Measurements from ENCODE around the gene TEX22. TPM values are rescaled to one million over a fixed set of nuclear protein-coding genes. Genes with fewer than 3 reads are reported as not detected.

TEX22 gene
- total RNA-seq, 1 donor: 1.1 TPM

DNA sequence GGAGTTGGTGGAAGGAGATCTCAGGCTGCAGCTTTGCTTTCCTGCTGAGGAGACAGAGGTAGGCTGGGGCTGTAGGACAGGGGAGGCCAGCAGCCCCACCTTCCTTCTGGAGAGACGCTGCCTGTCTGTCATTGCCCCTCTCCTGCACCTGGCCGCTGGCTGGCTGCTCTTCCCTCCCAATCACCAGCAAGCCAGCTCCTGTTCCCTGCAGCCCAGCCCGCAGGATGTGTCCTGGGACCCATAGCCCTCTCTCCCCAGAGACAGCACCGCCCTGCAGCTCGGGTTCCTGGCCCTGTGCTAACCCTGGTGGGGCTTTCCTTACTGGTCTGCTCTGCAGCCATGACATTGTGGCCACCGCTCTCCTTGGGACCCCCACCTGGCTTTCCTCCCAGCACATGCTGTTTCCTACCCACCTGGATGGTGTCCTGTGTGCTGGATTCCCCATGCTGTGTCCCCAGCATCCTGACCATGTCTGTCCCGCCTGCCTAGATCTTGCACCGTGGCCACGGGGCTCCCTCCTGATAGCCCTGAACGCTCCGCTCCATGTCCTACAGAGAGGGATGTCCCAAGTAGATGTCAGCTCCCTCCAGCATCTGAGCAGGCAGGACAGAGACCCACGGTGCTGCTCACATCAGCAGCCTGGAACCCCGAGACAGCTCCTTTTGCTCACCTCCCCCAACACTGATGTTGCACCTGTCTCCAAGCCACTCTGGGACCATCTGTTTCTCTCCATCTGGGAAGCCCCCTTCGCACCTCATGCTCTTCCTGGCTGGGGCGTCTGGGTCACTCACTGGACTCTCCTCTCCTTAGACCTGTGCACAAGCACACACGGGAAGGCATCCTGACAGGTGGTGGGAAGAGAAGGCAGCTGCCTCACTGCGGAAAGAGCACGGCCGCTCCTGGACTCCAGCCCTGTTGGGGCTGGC, 20.2 kb downstream of the TEX22 start:
- no peak for DNase-seq (ENCODE audit: low read depth in 2 of 3, low spot score in 2 of 3)

DNA sequence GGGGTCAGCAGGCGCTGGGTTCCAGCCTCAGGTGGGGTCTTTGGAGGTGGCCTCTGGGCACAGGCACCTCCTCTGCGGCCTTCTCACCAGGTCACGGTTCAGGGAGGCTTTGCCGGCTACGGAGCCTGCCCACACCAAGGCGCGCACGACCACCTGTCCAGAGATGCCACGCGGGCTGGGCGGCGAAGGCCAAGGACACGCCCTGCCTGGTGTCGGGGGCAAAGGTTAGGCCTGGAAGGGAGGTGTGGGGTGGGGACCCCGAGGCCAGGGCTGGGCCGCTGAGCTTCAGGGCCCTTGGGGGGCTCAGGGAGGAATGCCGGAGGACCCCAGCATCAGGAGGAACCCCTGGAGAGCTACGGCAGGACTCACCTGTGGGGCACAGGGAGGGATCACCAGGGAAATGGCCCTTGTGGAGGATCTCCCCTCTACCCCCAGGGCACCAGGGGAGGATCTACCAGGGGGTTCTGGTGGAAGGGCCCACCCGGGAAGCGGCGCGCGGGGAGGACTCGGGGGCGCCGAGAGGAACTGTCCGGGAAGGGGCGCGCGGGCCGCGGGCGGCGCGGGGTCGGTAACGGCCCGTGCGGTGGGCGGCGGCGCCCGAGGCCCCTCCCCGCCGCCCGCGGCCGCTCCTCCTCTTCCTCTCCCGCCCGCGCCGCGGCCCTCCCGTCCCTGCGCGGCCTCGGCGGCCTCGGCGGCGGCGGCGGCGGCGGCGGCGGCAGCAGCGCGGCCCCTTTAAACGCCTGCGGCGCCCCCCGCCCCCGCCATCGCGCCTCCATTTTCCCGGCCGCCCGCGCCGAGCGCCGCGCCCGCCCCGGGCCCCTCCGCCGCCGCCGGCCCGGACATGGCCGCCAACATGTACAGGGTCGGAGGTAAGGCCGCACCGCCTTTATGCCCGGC, 21.1 kb downstream of the TEX22 start, which contains the start of gene MTA1:
Gene MTA1 (plus strand): TSS at position 633 of the 897 bp plus-strand sequence. CDS start 209 bp downstream, at position 842.
- DNase-seq (ENCODE audit: low read depth in 2 of 3, low spot score in 2 of 3): peak in 2 of 3 donors; percentile 46 to 50

DNA sequence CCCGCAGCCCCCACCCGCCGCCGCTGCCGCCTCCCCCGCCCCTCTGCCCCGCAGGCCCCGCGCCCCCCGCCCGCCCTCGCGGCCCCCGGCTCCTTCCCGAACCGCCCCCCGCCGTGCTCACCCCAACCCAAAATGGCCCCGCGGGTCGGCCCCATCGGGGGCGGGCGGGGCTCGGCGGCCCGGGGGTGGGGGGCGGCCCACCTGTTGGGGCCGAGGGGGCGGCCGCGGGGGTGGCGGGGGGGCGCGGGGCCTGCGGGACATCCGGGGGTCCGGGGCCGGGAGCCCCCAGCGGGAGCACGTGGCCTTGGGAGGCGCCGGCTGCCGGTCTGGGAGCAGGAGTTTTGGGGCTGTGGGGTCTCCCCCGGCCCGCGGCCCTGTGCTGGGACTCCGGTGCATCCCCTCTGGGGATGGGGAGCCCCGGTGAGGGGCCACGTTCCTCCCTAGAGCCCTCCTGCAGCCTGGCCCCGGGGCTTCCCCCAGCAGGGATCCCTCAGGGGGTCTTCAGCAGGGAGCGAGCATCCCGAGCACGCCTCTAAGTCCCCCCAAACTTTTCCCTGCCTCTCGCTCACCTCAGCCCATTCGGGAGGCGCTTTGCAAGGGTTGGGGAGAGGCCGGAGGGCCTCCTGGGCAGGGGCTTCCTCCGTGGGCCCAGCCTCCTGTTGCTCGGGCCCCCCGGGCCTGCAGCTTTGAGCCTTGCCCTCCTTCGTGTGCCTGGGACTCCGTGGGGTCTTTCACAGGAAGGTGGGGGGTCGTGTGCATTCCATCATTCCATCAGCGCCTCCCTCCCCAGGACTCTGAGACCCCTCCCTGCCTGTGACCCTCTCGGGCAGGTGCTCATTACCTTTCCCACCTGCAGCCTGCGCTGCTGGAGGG, 22.0 kb downstream of the TEX22 start:
- DNase-seq (ENCODE audit: low read depth in 2 of 3, low spot score in 2 of 3): no peak

DNA sequence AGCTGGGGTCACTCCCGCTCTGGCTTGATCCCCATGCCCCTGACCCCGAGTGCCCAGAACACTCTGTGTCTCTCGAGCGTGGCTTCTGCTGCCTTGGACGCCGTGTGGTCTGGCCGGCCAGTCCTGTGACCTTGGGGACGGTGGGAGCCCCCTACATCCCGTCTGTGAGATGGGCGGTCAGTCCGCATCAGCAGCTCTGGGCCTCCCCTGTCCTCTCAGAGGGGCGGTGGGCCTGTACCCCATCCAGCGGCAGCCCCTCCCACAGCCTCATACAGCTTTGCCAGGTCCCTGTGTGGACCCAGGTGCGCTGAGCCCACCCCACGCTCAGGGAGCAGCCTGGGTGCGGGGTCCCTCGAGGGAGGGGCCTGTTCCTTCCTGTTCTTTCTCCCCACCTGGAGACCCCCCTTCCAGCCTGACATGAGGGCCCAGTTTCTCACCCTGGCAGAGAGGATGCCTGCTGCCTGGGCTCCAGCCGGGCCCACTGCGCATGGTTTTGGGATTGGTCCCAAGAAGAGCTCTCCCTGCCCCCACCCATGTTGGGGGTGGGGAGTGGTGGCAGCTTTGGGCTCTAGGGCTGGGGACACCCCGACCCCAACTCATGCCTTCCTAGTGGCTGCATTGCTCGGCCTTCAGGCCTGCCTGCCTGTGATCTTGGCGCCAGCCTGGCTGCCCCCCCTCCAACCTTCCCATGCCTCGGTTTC, 22.8 kb downstream of the TEX22 start:
- no peak for DNase-seq (ENCODE audit: low read depth in 2 of 3, low spot score in 2 of 3)

DNA sequence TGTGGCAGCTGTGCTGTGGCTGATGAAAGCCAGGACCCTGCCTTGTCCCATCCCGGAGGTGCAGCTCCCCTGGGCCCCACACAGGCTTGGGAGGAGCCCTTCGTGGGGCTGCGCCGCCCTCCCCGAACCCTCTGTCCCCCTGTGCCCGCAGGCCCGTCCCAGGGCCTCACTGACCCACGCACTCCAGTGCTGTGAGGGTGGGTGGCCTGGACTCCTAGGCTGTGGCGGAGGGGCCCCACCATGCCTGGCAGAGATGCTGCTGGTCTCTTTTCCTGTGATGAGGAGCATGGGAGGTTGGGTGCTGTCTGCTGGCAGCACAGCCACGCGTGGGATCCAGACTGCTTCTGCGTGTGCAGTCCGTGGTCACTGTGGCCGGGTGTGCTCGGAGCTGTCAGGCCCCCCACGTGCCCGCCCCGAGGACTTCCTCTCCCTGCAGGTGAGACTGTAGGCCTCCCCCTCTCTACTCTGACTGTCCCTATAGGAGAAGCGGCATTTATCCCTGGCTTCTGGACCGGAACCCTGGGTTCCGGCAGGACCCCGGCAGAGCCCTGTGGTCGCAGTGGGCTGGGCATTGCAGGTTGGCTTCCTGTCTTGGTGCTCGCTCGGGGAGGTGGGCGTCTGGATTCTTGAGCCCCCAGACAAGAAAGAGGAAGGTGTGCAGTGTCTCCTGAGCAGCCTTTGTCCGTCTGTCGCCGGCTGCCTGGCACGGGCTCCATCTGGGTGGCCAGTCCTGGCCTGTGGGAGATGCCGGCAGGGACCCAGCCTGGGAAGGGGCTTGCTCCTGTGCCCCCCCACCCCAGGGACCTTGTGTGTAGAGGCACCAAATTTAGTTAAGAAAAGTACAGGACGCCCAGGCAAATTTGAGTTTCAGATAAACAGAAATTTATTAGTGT, 23.6 kb downstream of the TEX22 start:
- DNase-seq (ENCODE audit: low read depth in 2 of 3, low spot score in 2 of 3): peak in 2 of 3 donors; percentile 23 to 31

DNA sequence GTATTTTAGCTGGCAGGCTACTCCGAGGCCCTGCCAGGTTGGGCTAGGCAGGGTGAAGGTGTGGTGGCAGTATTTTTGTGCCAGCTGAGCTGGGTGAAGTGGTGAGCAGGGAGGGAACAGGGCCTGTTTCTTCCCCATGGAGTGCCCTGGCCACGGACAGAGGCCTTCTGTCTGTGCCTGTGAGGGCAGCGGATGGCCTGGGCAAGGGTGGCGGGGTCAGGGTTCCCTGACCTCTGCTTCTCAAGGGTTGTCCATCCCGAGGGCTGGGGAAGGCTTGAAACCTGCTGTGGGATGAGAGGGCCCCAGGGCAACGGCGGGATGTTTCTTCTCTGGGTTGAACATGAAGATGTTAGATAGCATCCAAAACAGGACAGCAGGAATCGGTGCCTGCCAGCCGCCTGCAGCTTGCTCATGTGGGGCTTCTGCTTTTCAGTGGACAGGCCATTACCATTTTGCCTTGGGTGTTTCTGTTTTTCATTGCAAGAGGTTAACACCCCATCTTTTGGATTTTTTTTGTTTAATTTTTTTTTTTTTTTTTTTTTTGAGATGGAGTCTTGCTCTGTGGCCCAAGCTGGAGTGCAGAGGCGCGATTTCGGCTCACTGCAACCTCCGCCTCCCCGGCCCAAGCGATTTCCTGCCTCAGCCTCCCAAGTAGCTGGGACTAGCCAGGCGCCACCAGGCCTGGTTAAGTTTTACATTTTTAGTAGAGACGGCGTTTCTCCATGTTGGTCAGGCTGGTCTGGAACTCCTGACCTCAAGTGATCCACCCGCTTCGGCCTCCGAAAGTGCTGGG, 24.6 kb downstream of the TEX22 start:
- no peak for DNase-seq (ENCODE audit: low read depth in 2 of 3, low spot score in 2 of 3)

DNA sequence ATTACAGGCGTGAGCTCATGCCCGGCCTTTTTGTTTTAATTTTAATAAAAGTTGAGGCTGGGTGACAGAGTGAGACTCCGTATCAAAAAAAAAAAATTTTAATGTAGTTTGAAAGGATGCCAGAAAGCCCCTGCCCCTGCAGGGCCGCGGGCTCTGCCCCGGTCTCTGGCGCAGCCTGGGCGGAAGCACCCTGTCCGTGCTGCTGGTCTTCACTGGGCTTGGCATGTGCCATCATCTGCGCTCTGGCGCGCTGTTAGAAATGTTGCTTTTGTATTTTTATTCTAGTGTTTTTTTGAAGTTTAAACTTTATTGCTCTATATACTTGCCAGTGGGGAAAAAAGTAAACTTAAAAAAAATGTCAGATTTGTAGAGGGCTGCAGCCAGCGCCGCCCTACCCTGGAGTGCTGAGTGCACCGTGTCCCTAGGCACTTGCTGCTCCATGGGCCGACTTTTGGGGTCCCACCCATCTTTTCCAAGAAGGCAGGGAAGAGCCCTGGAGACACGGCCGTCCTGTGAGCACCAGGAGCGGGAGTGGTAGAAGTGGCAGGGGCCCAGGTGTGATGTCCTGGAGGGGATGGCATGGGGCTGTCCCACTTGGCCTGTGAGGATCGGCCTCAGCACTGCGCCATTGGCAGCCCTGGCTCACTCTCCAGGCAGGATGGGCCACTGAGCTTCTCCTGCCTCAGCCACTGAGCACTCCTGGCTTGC, 25.3 kb downstream of the TEX22 start:
- DNase-seq (ENCODE audit: low read depth in 2 of 3, low spot score in 2 of 3): no peak

DNA sequence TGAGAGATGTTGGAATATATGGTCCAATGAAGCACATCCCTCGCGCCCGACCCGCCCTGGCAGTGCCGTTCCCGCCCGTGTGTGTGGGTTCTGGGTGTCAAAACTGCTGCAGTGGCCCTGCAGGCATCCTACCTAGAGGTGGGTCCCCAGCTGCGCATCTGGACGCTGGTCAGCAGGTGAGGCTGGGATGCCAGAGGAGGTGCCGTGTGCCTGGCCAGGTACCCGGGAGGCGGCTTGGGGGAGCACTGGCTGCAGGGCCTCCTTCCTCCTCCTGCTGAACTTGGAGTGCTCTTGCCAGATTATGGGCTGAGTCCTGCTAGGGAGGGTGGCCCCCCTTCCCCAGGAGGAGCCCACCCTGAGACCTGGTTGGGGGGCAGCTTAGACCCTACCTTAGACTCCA, 26.5 kb downstream of the TEX22 start:
- no peak for DNase-seq (ENCODE audit: low read depth in 2 of 3, low spot score in 2 of 3)

DNA sequence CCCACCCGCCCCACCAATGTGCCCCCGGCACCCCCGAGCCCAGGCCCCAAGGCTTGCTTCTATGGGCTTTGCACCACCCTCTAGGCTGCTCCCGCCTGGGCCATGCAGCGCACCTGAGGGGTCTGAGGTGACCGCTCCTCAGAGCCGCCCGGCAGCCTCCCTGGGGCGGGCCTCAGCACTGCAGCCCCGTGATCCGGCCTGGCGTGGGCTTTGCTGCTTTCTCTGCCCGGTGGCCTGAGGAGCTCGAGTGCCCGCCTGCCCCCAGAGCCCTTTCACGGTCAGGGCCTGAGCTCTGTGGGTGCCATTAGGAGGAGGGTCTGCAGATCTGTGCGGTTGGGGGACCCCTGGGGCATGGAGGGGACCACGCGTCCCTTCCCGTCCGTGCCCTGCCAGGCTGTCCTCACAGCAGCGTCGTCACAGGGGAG, 27.5 kb downstream of the TEX22 start:
- no peak for DNase-seq (ENCODE audit: low read depth in 2 of 3, low spot score in 2 of 3)

DNA sequence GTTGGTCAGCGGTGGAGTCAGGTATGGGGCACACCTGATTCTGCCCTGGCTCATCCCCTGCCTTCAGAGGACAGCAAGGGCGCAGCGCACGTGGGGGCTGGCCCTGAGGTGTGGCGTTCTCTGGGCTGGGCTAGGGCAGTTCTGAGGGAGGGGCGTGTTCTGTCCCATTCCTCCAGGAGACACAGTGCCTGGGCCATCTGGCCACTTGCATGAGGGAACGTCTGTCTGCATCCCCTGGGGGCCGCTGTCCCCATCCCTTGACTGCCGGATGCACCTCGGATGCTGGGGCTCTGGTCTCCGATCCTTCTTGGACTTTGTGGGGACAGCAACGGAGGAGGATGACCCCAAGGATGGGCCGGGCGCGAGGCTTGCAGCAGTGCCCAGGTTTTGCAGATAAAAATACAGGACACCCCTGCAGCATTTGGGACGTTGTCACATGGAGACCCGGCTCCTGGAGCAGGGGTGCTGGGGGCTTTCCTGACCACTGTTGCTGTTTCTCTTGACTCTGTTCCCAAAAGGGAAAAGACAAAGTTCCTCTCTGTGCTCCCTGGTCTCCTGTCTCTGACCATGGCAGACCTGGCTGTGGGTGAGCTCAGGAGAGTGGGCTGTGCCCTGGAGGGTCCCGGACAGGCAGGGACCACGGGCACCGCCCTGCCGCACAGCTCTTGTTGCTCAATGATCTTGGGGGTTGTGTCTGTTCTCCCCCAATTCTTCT, 28.2 kb downstream of the TEX22 start:
- no peak for DNase-seq (ENCODE audit: low read depth in 2 of 3, low spot score in 2 of 3)

DNA sequence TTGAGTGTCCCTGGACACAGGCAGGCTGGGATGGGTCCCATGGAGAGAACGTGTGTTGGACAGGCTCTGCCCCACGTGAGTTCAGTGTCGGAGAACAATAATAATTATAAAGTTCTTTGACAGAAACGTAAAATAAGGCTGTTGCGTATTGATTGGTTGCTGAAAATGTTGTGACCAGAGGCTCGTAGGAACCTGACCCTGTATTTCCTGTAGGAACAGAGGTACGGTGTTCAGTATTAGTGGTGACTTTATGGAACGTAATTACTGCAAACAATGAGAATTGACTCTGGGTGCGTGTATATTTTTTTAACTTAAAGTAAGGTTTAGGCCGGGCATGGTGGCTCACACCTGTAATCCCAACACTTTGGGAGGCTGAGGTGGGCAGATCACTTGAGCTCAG, 29.1 kb downstream of the TEX22 start:
- no peak for DNase-seq (ENCODE audit: low read depth in 2 of 3, low spot score in 2 of 3)

DNA sequence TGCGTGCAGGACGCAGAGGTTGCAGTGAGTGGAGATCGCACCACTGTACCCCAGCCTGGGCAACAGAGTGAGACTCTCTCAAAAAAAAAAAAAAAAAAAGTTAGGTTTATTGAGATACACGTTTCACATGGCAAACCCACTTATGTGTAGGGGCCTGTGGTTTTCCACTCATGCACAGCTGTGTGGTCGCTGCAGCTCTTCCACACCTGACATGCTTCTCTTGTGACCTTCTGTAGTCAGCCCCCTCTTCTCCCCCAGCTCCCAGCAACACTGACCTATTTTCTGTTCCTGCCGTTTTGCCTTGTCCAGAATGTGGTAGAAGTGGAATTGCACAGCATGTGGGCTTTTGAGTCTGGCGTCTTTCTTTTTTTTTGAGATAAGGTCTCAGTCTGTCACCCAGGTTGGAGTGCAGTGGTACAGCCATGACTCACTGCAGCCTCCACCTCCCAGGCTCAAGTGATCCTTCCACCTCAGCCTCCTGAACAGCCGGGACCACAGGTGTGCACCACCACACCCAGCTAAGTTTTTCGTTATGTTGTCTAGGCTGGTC, 29.7 kb downstream of the TEX22 start:
- DNase-seq (ENCODE audit: low read depth in 2 of 3, low spot score in 2 of 3): no peak

DNA sequence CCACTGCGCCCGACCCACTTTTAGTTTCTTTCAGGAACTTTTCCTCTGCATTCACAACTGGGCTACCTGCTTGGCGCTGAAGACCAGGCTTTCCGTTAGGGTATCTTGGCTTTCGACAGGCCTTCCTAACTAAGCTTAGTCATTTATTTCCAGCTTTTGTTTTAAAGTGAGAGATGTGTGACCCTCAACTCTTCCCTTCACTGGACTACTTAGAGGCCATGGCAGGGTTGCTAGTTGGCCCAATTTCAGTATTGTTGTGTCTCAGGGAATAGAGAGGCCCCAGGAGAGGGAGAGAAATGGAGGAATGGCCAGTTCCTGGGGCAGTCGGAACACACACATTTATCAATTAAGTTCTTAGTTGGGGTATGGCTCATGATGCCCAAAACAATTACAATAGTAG, 31.7 kb downstream of the TEX22 start:
- no peak for DNase-seq (ENCODE audit: low read depth in 2 of 3, low spot score in 2 of 3)

DNA sequence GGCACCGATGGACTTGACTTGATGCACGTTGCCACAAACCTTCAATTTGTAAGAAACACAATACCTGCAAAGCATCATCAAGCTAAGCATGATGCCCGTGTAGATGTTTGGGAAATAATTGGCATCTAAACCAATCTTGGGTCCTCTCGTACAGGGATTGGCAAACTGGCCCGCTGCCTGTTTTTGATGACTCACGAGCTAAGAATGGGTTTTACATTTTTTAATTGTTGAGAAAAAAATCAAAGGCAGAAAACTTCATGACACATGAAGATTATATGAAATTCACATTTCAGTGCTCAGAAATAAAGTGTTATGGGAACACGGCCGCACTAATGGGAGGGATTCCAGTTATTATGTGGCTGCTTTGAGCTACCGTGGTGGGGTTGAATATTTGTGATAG, 32.2 kb downstream of the TEX22 start:
- no peak for DNase-seq (ENCODE audit: low read depth in 2 of 3, low spot score in 2 of 3)

DNA sequence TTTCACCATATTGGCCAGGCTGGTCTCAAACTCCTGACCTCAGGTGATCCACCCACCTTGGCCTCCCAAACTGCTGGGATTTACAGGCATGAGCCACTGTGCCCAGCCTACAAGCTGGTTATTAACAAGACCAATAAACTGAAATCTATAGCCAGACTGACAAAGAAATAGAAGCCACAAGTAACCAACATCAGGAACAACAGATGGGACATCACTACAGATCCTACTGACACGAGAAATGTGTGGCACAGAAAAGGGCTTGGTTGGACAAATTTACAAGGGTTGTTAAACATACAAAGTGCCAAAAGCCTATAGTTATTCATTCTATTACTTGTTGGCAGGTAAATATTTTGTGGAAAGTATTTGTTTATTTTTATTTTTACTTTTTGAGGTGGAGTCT, 32.9 kb downstream of the TEX22 start:
- DNase-seq (ENCODE audit: low read depth in 2 of 3, low spot score in 2 of 3): no peak

DNA sequence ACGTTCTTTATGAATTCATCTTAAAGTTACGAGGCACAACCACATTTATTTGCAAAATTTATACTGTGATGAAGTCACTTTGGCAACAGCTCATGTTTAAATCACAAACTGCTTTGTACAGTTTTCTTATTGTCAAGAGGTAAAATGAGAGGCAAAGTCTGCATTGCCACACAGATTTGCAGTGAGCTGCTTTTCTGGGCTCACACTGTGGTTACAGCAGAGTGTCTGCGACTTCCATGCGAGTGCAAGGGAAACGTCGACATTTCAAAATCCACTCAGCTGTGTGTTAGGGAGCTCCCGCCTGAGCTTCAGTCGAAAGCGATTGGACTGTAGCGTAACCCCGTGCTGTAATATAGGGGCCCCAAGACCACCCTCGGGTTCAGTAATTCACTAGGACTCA, 34.3 kb downstream of the TEX22 start:
- no peak for DNase-seq (ENCODE audit: low read depth in 2 of 3, low spot score in 2 of 3)
